HG03139 (cell line): Measurements from ENCODE around the gene MKNK1.

Experiments
- ATAC-seq: cut with Tn5 transposase; IDR thresholded peaks from one replicate; pipeline ENCODE4 v1.9.1; 2021; ENCODE audit not compliant: unreplicated experiment

MKNK1 gene

DNA sequence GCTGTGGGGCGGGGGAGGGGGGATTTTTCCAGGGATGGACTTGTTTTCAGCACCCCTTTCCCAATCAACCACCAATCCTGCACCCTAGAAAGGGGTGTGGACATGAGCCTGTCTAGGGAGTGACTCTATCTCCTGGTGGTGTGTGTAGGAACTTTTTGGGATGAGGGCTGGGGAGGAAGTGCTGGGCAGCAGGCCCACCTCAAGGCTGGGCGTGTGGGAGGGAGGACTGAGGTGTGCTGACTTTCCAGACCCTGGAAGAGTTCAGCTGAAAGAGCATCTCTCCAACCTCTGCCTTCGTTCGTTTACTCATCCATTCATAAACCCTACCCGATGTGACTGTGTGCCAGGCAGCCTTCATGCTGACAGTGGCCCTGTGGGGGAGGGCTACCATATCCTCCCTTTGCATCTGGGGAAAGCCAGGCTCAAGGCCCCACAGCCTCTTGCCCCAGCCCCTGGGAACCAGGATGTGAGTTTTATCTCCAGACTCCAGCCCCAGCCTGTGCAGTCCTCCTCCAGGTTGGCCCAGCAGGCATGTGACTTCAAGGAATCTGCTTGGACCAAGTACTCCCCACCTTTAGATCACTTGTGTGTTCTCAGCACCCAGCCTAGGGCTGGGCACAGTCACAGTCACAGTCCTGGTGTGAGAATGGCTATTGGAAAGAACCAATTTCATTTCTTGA, 59.4 kb downstream of the MKNK1 start:
- ATAC-seq, result no peak

DNA sequence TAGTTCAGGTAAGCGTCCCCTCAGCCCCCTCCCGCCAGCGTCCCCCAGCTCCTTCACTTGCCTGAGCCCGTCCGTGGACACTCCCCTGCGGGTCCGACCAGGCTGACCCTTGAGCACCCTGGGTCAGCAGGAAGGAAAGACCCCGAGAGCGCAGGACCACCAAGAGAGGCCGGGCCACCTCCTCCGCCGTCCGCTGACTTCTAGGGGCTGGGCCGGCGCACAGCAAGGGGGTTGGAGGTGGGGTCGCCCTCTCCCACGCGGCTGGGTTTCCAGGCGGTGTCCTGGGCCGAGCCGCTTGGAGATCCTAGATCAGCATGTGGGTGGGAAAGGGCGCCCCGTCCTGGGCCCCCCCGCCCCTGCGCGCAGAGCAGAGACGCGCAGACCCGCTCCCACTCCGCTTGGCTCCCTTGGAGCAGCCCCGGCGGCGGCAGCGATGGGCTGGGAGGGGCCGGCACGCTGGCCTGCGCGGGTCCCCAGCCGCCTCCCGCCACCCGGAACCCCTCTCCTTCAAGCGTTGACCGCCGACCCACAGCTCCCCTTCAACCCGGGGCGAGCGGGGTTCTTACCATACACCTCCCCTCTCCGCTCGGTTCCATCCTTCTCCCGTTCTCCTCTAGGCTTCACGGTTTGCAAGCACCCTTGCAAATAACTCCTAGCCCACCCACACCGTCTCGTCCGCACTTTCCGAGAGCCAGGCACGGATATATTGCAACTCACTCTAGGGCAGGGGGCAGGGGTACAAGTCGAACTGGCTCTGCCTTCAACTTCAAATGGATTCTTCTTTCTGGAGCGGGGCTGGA, 60.1 kb downstream of the MKNK1 start:
- no peak for ATAC-seq

DNA sequence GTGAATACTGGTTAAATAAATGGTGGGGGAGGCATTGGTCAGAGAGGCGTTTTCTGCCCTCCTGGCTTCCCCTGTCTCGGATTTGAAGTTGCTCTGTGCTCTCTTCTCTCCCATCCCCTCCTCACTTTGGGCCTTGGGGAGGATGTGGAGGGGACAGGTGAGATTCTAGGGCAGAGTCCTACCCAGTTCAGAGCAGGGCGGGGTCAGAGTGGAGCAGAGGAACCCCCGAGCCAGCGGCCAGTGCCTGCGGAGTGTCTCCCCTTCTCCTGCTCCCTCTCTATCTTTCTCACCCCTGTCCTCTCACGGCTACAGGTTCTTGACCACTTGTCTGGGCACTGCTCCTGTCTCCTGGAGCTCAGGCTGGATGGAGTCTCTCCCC, 60.7 kb downstream of the MKNK1 start:
- no peak for ATAC-seq

DNA sequence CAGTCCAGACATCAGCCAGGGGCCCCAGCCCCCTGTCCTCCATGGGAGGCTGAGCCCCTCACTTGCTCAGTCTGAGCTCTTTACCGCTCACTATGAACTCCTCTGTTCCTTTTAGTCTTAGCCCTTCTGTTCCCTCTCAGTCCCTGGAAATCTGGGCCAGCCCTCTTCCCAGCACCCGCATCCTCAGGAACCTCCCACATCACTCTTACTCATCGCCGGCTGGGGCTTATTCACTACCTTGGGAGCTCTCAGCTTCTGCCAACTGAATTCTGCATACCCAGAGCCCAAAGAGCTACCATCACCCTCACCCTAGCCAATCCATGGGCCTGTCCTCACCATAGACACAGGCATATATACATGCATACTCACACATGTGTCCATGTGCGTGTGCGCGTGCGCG, 64.1 kb downstream of the MKNK1 start:
- no peak for ATAC-seq

DNA sequence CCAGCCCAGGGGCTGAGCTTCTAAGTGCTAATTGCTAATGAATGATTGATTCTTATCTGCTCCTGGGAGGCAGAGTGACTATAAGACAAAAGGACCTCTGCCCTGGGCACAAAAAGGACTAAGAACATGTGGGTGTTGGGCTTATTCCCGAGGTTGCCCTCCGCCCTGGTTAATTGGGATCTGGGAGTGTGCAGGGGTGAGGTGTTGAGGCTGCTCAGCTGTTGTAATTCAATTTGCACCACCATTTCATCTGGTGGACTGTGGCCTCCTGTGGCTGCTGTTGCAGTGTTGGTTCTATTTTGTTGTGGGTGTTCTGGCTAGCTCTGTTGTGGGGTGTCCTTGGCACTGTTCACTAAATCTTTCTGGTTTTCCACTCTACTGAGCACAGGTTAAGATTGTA, 65.9 kb downstream of the MKNK1 start:
- ATAC-seq, result no peak

DNA sequence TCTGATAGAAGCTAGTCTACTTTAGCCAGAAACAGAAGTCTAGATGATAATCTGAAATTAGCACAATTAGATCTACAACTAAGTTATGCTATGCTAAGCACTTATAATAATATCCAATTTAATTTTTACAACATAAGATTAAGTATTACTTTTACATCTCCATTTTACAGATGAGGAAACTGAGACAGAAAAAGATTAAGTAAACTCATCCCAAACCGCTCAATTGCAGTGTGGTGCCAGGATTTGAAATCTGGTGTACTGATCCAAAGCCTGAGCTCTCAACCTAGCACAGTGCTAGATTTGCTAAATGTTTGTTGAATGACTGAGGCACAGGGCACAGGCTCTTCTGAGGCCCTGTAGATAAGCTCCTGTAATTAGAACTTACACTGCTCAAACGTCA, 66.4 kb downstream of the MKNK1 start:
- no peak for ATAC-seq

DNA sequence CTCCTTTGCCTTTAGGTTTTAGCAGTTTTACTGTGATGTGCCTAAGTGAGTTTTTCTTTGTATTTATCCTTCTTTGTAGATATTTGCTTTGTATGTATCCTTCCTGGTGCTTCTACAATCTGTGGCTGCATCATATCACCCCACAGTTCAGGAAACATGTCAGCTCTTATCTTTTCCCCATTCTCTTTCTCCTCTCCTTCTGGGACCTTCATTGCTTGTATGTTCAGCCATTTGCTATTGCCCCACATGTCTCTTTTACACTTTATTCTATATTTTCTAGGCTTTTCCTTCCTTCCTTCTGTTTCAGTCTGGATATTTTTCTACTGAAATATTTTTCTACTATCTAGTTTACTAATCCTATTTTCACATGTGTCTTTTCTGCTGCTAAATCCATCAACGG, 67.5 kb downstream of the MKNK1 start:
- no peak for ATAC-seq

DNA sequence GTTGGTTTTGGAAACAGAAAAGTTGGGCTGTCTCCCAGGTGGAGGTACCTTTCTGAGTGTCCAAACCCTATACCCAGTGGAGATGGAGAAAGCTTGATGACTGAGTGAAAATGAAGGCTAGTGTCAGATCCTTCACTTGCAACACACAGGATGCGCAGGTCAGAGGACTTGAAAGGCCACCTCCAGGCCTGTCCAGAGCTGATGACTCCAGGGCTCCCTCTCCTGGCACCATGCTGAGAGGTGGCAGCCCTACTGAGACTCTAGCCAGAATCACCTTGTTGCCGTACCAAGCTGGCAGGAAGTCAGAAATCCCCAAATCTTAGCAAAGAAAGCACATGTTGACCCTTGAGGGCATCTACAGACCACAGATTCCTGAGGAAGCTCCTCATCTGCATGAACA, 69.0 kb downstream of the MKNK1 start:
- ATAC-seq, result no peak

DNA sequence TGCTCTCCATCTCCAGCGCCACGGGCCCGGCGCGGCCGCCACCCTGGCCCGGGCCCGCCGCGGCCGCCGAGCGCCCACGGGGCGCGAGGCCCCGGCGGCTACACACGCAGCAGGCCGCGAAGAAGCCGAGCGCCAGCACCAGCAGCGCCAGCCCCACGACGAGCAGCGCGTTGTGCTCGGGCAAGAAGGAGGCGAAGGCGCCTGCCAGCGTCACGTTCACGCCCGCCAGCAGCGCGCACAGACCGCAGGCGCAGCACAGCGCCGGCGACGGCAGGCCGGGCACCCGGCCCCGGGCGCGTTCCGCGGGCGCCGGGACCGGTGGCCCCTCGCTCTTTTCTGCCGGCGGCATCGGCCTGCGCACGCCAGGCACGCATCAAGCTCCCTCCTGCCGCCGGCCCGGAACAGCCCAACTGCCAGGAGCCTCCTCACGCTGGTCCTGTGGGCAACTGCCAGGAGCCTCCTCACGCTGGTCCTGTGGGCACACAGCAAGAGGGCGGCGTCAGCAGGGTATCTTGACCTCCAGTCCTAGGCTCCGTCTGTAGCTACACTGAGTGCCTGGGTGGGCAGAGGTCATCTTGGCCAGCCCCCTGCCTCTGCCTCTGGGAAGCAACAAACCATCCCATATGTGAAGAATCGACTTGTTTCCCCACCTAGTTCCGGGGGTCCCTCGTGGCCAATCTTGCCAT, 70.7 kb downstream of the MKNK1 start:
- peak; percentile 36 for ATAC-seq

DNA sequence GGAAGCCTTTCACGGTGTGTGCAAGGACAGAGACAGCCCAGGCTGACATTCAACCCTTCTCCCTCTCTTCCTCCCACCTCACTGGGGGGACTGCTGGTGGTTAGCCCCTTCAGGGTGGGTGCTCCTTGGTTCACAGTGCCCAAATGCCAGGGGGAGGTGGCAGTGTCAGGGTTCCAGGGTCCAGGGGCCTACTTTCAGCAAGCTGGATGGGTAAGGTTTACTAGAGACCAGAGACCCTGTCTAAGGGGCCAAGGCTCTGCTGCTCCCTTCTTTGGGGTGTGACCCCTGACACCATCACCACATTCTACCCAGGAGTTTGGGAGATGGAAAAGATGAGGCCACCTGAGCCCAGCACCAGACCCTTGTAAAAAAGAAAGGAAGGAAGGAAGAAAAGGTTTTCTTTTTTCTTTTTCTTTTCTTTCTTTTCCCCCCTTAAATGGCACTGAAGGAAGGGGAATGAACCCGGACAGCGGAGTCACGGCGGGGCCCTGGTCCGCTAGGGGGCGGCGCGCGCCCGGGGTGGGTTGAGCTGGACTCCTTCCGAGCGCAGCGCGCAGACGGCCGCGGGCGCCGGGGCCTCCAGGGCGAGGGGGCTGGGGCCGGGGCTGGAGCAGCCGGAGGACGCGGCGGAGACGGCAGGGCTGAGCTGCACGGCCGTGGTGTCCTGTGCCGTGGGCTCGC, 71.4 kb downstream of the MKNK1 start:
- ATAC-seq, result peak; percentile 50

DNA sequence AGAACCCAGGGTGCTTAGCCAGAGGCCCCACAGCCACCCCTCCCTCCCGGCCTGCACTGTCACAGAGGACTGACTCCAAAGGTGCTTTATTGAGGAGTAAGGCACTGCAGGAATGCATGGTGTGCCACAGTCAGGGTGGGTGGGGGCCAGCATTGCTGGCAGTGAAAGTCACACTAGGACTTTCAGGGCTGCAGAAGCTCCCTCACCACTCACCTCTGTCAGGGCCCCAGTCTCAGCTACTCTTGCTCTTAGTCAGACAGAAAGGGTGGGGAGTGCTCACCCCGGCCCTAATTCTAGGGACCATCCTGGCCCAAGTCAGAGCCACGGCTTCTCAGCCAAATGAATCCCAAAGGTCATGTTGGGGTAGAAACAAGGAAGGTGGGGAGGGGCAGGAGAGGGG, 72.0 kb downstream of the MKNK1 start:
- no peak for ATAC-seq

DNA sequence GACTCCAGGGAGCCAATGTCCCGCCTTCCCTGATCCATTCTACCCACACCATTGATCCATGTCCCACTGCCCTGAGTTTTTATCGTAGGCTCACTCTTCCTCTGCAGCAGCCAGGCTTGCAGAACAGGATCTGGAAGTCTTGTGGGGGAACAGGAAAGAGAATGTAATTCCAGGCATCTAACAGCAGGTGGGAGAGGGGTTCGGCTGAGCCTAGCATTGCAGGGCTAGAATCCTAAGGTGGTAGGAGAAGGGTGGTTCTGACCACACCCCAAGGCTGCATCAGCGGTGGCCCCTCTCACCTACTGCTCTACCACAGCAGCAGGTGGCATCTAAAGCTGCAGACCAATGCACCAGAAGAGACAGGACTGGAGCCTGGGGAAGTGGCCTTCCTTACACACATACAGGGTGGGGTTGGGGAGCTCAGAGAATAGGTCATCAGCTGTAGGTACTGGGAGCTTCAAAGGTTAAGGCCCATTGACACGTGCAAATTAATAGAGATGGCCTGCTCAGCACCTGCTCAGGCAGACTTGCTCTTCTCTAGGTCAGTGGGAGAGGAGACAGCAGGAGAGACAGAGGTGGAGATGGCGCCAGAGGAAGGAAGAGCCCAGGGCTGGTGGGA, 73.2 kb downstream of the MKNK1 start:
- ATAC-seq, result no peak

DNA sequence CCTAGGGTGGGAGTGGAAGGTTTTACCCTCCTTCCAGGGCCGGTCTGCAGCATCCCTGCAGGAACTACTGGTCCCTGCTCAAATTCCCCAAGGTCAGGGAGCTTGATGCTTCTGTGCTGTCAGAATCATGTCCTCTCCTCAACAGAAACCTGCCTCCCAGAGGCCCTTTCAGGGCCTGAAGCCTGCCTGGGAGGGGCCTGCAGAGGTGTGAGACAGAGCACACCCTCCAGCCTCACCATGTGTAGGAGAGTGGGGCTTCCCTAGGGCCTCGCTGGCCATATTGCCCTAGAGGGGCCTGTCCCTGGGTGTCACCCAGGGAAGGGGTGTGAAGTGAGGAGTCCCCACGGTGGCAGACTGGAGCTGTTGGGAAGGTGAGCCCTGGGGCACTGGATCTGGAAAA, 73.8 kb downstream of the MKNK1 start:
- ATAC-seq, result no peak

DNA sequence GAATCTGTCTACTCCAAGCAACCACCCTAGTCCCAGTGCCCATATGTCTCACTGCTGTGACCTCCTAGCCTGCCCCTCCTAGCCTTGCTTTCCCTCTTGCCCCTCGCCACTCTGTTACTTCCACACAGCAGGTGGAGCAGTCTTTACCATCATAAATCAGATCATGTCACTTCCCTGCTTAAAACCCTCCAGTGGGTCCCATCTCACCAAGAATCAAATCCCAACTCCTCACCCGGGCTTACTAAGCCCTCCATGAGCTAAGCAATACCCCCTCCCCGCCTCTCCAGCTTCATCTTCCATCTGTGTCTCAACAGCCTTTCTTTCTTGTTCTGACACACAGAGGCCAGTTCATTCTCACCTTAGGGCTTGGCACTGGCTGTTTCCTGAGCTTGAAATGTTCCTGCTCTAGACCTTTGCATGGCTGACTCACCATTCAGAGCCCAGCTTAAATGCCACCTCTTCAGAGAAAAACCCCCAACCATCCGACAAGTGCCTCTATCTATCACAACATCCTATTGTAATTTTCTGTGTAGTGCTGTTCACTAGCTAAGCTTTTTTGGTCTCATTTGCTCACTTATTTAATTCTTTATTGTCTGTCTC, 74.9 kb downstream of the MKNK1 start:
- no peak for ATAC-seq

DNA sequence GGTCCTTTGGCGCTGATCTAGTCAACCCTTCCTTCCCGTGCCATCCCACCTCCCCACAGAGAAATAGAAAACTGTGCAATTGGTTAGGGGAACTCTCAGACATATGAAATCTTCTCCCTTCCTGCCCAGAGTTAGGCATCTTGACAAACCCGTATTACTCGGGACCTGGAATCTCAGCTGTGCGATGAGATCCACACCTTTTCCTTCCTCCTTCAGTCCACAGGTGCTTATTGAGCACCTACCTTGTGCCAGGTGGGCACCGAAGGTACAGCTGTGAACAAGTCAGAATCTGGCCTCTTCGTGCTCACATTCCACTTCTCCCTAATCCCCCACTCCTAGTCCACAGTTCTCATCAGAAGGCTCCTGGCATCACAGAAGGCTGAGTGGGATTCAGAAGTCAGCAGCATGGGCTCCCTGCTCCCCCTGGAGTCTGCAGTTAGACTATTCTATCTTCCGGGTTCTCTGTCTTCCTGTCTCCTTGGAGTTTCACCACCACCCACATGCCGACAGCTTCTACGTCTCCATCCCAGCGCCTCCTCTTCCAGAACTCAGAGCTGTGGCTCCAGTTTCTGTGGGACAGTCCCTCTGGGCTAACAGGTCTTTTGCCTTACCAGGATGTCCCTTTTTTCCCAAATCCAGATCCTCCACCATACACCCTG, 75.6 kb downstream of the MKNK1 start:
- no peak for ATAC-seq

DNA sequence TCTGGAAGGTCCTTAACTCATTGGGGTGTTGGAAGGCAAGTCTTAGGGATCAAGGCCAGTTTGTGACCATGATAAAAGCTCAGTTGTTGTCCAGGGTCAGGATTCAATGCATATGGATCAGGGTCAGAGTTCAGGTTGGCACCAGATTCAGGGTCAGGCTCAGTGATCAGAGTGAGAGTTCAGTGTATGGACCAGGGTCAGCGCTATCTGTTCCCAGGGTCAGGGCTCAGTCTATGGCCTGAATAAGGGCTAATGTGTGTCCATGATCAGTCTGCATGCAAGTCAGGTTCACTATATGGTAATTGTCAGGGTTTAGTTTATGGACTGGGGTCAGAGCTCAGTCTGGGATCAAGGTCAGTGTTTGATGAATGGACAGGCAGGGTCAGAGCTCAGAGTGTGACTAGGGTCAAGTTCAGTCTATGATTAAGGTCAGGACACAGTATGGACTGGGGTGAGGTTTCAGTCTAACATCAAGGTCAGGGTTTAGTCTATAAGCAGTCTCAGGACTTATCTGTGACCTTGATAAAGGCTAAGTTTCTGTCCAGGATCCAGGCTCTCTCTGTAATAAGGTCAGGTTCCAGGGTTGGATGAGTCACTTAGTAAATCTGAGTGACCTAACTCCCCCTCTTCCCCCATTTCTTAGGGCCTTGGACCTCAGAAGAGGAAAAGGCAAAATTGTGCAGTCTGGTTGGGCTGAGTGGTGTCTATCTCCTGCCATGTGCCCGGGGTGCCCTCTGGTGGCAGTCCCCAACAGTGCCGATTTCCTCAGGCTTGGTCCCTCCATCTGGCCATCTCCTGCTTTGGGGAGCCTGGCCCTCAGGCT, 76.4 kb downstream of the MKNK1 start:
- no peak for ATAC-seq

DNA sequence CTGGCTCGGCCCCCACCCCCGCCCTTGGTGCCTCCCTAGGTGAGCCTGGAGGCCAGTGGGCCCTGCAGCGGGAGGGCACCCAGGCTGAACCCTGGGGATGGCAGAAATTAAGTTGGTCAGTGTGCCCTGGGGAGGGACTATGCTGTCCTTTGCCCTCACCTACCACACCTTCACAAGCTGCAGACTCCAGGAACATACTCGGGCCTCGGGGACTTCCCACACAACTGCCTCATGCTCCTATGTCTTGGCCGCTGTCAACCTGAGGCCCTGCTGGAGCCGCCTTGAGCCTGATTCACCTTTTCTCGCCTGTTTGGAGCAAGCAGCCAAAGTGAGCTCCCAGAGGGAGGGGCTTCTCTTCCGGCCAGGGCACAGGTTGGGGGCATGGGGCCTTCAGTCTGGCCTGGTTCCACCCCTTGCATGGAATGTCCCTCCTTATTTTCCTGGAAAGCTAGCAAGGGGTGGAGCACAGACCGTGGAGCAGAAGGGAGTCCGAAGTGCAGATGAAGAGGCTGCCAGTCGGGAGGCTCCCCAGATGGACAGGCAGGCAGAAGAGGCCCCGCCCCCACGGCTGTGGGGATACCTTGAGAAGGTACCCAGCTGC, 77.3 kb downstream of the MKNK1 start:
- ATAC-seq, result no peak

DNA sequence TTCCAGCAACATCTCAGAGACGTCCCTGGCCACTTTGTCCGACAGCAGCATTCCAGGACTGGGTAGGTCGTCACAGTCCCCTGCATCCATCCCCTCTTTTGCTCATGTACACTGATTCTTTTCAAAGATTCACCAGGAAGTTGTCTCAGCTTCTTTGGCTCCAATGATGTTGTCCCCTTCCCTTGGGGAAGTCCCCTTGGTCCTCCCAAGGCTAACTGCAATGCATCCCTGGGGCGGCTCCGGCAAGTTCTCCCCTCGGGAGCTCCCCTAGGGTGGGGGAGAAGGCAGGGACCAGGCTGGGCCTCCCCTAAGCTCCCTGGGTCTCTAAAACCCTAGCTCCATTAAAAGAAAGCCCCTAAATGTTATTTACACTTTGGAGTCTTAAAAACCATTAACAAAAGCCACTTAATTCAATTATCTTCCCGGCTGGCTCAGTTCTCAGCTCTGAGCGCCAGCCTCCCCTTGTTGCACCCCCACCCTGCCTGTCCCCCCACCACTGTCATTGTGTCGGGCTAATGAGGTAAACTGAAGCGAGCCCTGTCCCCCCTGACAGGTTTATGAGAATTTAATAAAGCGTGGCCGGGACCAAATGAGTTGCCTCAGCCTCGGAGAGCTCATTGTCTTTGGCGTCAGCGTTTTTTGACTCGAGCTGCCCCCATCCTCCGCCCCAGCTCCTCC, 77.9 kb downstream of the MKNK1 start:
- no peak for ATAC-seq
